AG04450 (cell line): ENCODE results near the gene C5orf15. TPM values are rescaled to one million over a fixed set of nuclear protein-coding genes. Genes with fewer than 3 reads are reported as not detected.

Experiments
- CTCF ChIA-PET: fragments of 300-600, 350-600 bp; formaldehyde crosslinking; extraction: SDS; loops from one replicate; lab custom pipeline; 2022; ENCODE audit warnings: antibody characterized with exemption, inconsistent platforms; lab: Charles Lee
- POLR2A ChIA-PET: fragments of 350-600 bp; formaldehyde crosslinking; extraction: SDS; loops from one replicate; lab custom pipeline; 2021; ENCODE audit warnings: antibody characterized with exemption, inconsistent platforms; lab: Yijun Ruan, JAX
- DNase-seq: peaks from one replicate; pipeline ENCODE4 v3.0.0-alpha.2; 2011; ENCODE audit warnings: low read depth, low spot score
- H3K27ac ChIP-seq: one replicate; pipeline ENCODE4 v1.5.1; 2012; ENCODE audit warnings: low read depth, low read length, control low read depth
- H3K27me3 ChIP-seq: one replicate; pipeline ENCODE4 v1.6.0; 2012; ENCODE audit warnings: low read length; ENCODE audit not compliant: control insufficient read depth, insufficient read depth
- H3K4me3 ChIP-seq: 2 replicates; pipeline ENCODE4 v1.5.1; 2011; ENCODE audit warnings: mild to moderate bottlenecking, low read depth, low read length, control low read depth
- H3K9me3 ChIP-seq: 2 replicates; pipeline ENCODE4 v1.5.1; 2012; ENCODE audit warnings: low read length; ENCODE audit not compliant: control insufficient read depth, insufficient read depth
- CTCF ChIP-seq: IDR thresholded peaks from 2 replicates; pipeline ENCODE4 v1.5.1; 2011; ENCODE audit warnings: low read depth, low read length, control low read depth, inconsistent platforms
- polyA plus RNA-seq: library from polyadenylated mRNA; depleted of rRNA; stranded (reverse); fragments of >200 nt; gene quantifications from 2 replicates; pipeline ENCODE4 v1.2.3, GENCODE V29; 2011

Gene C5orf15
- polyA plus RNA-seq, 1 experiment: 92.9 TPM

- peaks cover 17% of the 10 kb centered on the region for H3K27me3 ChIP-seq
- no peak overlapping the region for H3K4me3 ChIP-seq
- H3K27ac ChIP-seq: no peak overlapping the region
- peaks cover 12% of the 10 kb centered on the region for H3K9me3 ChIP-seq
- TF ChIP-seq CTCF: no peak
- DNase-seq: no peak
- ChIA-PET POLR2A (no interaction called here), CTCF (no interaction called here)
Observed at GRCh38 chr5:133935667-133935940, 32.8 kb downstream of the C5orf15 start.

- Histone ChIP-seq H3K9me3 (peaks cover 12% of the 10 kb centered on the region), H3K4me3 (no peak overlapping the region), H3K27ac (no peak overlapping the region), H3K27me3 (peaks cover 17% of the 10 kb centered on the region)
- ChIA-PET CTCF (no interaction called here), POLR2A (no interaction called here)
- no peak for DNase-seq
- TF ChIP-seq CTCF: no peak
Observed at GRCh38 chr5:133934822-133935666, 33.4 kb downstream of the C5orf15 start.

GRCh38 chr5:133934311-133934710 is 34.1 kb downstream of the C5orf15 start:
- peaks cover 12% of the 10 kb centered on the region for H3K9me3 ChIP-seq
- ChIA-PET POLR2A (no interaction called here), CTCF (no interaction called here)
- H3K4me3 ChIP-seq: no peak overlapping the region
- no peak for DNase-seq
- no peak for TF ChIP-seq CTCF
- H3K27me3 ChIP-seq: peaks cover 17% of the 10 kb centered on the region
- no peak overlapping the region for H3K27ac ChIP-seq

GRCh38 chr5:133933670-133934295 is 34.6 kb downstream of the C5orf15 start:
- CTCF ChIA-PET: no interaction called here

More at GRCh38 chr5:133933670-133934295, 34.6 kb downstream of the C5orf15 start:
- TF ChIP-seq CTCF: no peak
- Histone ChIP-seq H3K27me3 (peaks cover 14% of the 10 kb centered on the region), H3K4me3 (no peak overlapping the region), H3K9me3 (peaks cover 12% of the 10 kb centered on the region), H3K27ac (no peak overlapping the region)
- POLR2A ChIA-PET: no interaction called here
- DNase-seq: no peak
